ENCODE results near the gene MAP3K7. TPM values are rescaled to one million over a fixed set of nuclear protein-coding genes. Genes with fewer than 3 reads are reported as not detected.

MAP3K7 gene
- total and polyA plus RNA-seq, 2 donors (not counting 3 experiments of a cell fraction or from before 2014, with no cell fraction given), result 15.3 to 25.6 TPM

- FAIRE-seq (no peak), DNase-seq (ENCODE audit: low read depth, low spot score) (no peak)
- Histone ChIP-seq H3K4me1 (ENCODE audit: control insufficient read depth, extremely low read depth, insufficient read depth, low read length) (peaks cover 5% of the 10 kb centered on the region), H3K4me2 (ENCODE audit: insufficient read depth, low read length) (no peak overlapping the region), H3K79me2 (ENCODE audit: control insufficient read depth, insufficient read depth, low read length) (no peaks in the 10 kb centered on the region), H3K36me3 (ENCODE audit: control insufficient read depth in 2 of 2, extremely low read depth in 1 of 2, insufficient read depth in 2 of 2, low read length in 2 of 2) (peaks cover under 1 to 7% of the 10 kb centered on the region in 2 experiments), H3K4me3 (replicated peaks in 1 of 3; ENCODE audit: insufficient read depth in 1 of 3, low read depth in 1 of 3, low read length in 3 of 3) (no peak overlapping the region), H4K20me1 (replicated peaks; ENCODE audit: control insufficient read depth, extremely low read depth, insufficient read depth, low read length) (no peaks in the 10 kb centered on the region), H3K27me3 (ENCODE audit: control insufficient read depth in 2 of 2, insufficient read depth in 2 of 2, low read length in 2 of 2) (no peaks in the 10 kb centered on the region), H3K9me3 (replicated peaks; ENCODE audit: control insufficient read depth, insufficient read depth, low read length) (no peaks in the 10 kb centered on the region), H3K9ac (replicated peaks; ENCODE audit: extremely low read depth, insufficient read depth, low read length) (no peak overlapping the region), H3K27ac (ENCODE audit: insufficient read depth, low read depth, low read length) (no peak overlapping the region), H2AFZ (ENCODE audit: low read depth, low read length) (no peak overlapping the region), H3K9me1 (replicated peaks; ENCODE audit: control insufficient read depth, extremely low read depth, insufficient read depth, low read length) (no peaks in the 10 kb centered on the region)
- TF ChIP-seq EZH2 (IDR thresholded peaks at IDR 0.05; ENCODE audit: borderline replicate concordance, low read depth, low read length, severe bottlenecking) (no peak), GATA2 (IDR thresholded peaks at IDR 0.05; ENCODE audit: insufficient read depth, insufficient read length, low read depth, low read length) (no peak), JUN (IDR thresholded peaks at IDR 0.05; ENCODE audit: borderline replicate concordance, insufficient read depth, insufficient read length, low read depth) (no peak), POLR2A (IDR thresholded peaks at IDR 0.05; ENCODE audit: low read depth, low read length) (no peak), CTCF (IDR thresholded peaks at IDR 0.05; ENCODE audit: extremely low read depth in 1 of 2, insufficient read depth in 1 of 2, low read depth in 1 of 2, low read length in 2 of 2) (no peak), MAX (IDR thresholded peaks at IDR 0.05; ENCODE audit: insufficient read depth, insufficient read length) (no peak), FOS (IDR thresholded peaks at IDR 0.05; ENCODE audit: borderline replicate concordance, insufficient read depth, low read length) (no peak), MYC (IDR thresholded peaks at IDR 0.05; ENCODE audit: low read depth, low read length) (no peak), POLR2AphosphoS5 (IDR thresholded peaks at IDR 0.05; ENCODE audit: insufficient read depth, low read depth, low read length) (no peak)
- intact Hi-C loops (cut with micrococcal nuclease) (loop anchor here (1.0 kb wide), 1 partner anchor 17 kb away; no protein-coding TSS in a partner anchor), dilution Hi-C loops (cut with MboI; ENCODE audit: extremely low pct_ligation_motif_present, low sequenced_read_pairs) (no loop called here)
- no TSS peak for BruUV-seq (replicated peaks)
- POLR2A ChIA-PET, result no interaction called here
- CTCF ChIA-PET, result interaction anchor here (0.7 kb wide), 1 partner anchor 11 kb away, joined by 3 read pairs; no protein-coding TSS in a partner anchor
These were observed 29.9 kb downstream of the MAP3K7 start for GRCh38 chr6:90557006-90557405.

Measured in endothelial cell of umbilical vein (primary cell).